MG63 (cell line): ENCODE measurements around the gene FABP2. TPM values are rescaled to one million over a fixed set of nuclear protein-coding genes. Genes with fewer than 3 reads are reported as not detected.
A peak's percentile ranks its signal among the peaks of the same experiment; 100 is the strongest.

Experiments used
- DNase-seq: peaks from one replicate; pipeline ENCODE4 v3.0.0-alpha.2; 2020
- H3K27me3 ChIP-seq: fragments of 250-450 bp; sonication (Bioruptor Pico); 2 replicates; pipeline ENCODE4 v1.5.1; 2020; ENCODE audit warnings: mild to moderate bottlenecking, moderate library complexity
- H3K36me3 ChIP-seq: fragments of 250-450 bp; sonication (Bioruptor Pico); 2 replicates; pipeline ENCODE4 v1.5.1; 2020; ENCODE audit warnings: mild to moderate bottlenecking, moderate library complexity
- H3K4me3 ChIP-seq: fragments of 250-450 bp; sonication (Bioruptor Pico); 2 replicates; pipeline ENCODE4 v1.5.1; 2020; ENCODE audit warnings: mild to moderate bottlenecking, moderate library complexity
- H3K9me3 ChIP-seq: fragments of 250-450 bp; sonication (Bioruptor Pico); 2 replicates; pipeline ENCODE4 v1.5.1; 2020; ENCODE audit warnings: mild to moderate bottlenecking, moderate library complexity
- total RNA-seq: library from RNA; depleted of rRNA; stranded (reverse); fragments of >200 nt; shearing (Covaris generic); gene quantifications from 2 replicates; pipeline ENCODE4 v1.2.3, GENCODE V29; 2014; ENCODE audit warnings: low replicate concordance

FABP2 gene
- total RNA-seq, 1 experiment from 2014 or later = not detected

DNA sequence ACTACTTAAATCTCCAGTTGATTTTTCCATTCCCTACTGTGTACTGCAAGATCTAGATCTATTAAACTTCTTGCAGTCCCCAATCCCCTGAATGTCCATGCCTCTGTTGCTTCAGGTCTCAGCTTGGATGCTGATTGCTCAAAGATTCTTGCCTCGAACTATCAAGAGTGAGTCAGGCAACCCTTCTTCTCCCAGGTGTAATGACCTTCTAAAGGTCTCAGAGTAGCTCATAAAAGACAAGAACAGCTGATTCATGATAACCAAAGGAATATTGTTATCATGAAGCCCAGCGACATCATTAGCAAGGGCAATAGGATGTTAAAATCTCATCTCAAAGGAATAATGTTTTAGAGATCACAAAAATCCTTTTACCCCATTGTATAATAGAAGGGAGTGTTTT, 6.8 kb upstream of the FABP2 start:
- H3K9me3 ChIP-seq = no peaks in the 10 kb centered on the region
- H3K36me3 ChIP-seq = no peaks in the 10 kb centered on the region
- H3K4me3 ChIP-seq = no peak overlapping the region
- H3K27me3 ChIP-seq = no peaks in the 10 kb centered on the region
- no peak for DNase-seq

- 0 out of 2 replicates have a peak, but pooled peaks cover 9% of the 10 kb centered on the region for H3K27me3 ChIP-seq
- no peak overlapping the region for H3K4me3 ChIP-seq
- H3K9me3 ChIP-seq = no peaks in the 10 kb centered on the region
- DNase-seq = no peak
- no peaks in the 10 kb centered on the region for H3K36me3 ChIP-seq
These were observed 3.9 kb downstream of the FABP2 start for GRCh38 chr4:119317990-119318389.

GRCh38 chr4:119315036-119315435, 6.9 kb downstream of the FABP2 start:
- H3K9me3 ChIP-seq = no peaks in the 10 kb centered on the region
- no peak overlapping the region for H3K4me3 ChIP-seq
- H3K27me3 ChIP-seq = no peaks in the 10 kb centered on the region
- H3K36me3 ChIP-seq = no peaks in the 10 kb centered on the region
- no peak for DNase-seq

GRCh38 chr4:119314356-119314755, 7.6 kb downstream of the FABP2 start:
- Histone ChIP-seq H3K4me3 (no peak overlapping the region), H3K27me3 (no peaks in the 10 kb centered on the region), H3K9me3 (no peaks in the 10 kb centered on the region), H3K36me3 (no peaks in the 10 kb centered on the region)
- no peak for DNase-seq

GRCh38 chr4:119313237-119313636, 8.7 kb downstream of the FABP2 start:
- Histone ChIP-seq H3K9me3 (no peaks in the 10 kb centered on the region), H3K4me3 (no peak overlapping the region), H3K36me3 (no peaks in the 10 kb centered on the region), H3K27me3 (no peaks in the 10 kb centered on the region)
- DNase-seq = no peak

DNA sequence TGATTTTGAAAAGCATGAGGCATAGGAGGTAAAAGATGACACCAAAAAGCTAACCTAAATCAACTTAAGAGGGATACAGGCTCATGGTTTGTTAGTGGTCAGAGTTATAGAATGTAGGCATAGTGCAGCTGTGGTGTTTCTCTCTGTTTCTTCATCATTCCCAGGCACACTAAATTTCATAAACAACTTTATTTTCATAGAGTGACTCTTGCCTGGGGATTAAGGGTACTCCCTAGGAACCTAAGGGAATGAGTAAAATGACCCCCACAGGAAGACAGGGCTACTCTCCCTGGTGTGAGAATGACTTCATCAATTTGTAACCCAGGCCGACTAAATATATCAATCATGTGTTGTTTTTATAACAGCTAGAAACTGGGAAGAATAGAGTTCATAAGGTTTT, 11.1 kb downstream of the FABP2 start:
- Histone ChIP-seq H3K4me3 (no peak overlapping the region), H3K9me3 (no peaks in the 10 kb centered on the region), H3K27me3 (no peaks in the 10 kb centered on the region), H3K36me3 (no peaks in the 10 kb centered on the region)
- DNase-seq = no peak

DNA sequence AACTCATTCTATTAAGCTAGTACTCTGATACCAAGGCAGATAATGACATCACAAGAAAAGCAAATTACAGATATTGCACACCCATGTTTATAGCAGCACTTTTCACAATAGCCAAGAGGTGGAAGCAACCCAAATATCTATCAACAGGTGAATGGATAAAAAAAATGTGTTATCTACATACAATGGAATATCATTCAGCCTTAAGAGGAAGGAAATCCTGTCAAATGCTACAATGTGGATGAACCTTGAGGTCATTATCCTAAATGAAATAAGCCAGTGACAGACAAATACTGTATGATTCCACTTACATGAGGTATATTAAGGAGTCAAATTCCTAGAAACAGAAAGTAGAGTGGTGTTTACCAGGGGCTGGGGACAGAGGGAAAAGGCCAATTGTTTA, 14.3 kb downstream of the FABP2 start:
- Histone ChIP-seq H3K4me3 (no peak overlapping the region), H3K9me3 (no peaks in the 10 kb centered on the region), H3K27me3 (no peaks in the 10 kb centered on the region), H3K36me3 (no peaks in the 10 kb centered on the region)
- no peak for DNase-seq

GRCh38 chr4:119304431-119304830, 17.5 kb downstream of the FABP2 start:
- Histone ChIP-seq H3K27me3 (no peaks in the 10 kb centered on the region), H3K36me3 (no peaks in the 10 kb centered on the region), H3K9me3 (no peaks in the 10 kb centered on the region), H3K4me3 (no peak overlapping the region)
- DNase-seq = no peak

DNA sequence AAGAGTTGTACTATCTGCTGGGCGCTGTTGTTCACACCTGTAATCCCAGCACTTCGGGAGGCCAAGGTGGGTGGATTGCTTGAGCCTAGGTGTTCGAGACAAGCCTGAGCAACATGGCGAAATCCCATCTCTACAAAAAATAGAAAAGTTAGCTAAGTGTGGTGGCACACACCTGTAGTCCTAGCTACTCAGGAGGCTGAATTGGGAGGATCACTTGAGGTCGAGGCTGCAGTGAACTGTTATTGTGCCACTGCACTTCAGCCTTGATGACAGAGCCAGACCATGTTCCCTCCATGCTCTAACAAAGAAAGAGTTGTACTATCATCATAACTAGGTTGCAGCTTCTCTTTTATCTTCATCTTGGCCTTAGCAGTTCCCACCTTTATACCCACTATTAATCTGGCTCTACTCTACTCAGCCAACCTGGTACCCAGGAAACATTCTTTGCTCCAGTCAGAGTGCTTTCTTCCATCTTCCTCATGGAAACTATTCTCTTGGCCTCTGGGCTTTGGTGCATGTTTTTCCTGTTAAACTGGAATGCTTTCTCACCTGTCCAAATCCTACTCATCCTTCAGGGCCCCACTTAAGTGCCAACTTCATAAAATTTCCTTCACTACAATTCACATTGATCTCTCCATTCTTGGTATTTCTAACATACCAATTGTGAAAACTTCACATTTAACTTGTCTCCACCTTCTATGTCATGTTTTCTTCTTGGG, 18.2 kb downstream of the FABP2 start:
- Histone ChIP-seq H3K36me3 (no peaks in the 10 kb centered on the region; the same call in 1 of the 2 replicates), H3K4me3 (no peak overlapping the region), H3K9me3 (no peaks in the 10 kb centered on the region), H3K27me3 (no peaks in the 10 kb centered on the region)
- DNase-seq = no peak

DNA sequence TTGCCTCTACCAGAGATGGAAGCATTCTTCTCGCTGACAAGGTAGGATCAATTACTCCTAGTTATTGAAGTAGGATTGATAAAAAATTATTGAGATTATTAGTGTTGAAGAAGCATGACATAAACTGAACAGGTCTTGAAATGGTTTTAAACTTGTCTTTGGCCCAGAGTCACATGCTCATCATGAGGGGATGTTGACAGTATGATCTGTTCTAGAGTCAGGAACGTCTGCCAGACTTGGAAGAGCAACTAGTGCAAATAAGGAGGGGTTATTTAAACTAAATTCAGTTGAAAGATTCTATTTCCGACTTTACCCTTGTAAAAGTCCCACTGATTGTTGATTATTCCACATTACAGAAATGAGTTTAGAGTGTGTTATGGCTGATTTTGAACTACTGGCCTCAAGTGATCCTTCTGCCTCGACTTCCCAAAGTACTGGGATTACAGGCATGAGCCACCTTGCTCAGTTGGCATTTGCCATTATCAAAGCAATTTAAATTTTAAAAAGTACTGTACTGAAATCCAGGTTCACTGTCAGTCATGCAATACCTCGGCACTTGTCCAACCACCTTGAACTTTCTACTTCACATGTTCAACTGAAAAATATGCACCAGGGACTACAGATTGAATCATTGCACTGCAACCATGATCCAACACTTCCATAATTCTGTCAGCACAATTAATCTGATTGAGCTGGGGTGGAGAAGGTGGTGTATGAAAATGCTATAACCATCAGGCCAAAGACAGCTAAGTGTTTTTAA, 19.7 kb downstream of the FABP2 start:
- no peaks in the 10 kb centered on the region for H3K27me3 ChIP-seq
- peaks cover 12% of the 10 kb centered on the region for H3K36me3 ChIP-seq
- no peaks in the 10 kb centered on the region for H3K9me3 ChIP-seq
- no peak for DNase-seq
- H3K4me3 ChIP-seq = no peak overlapping the region

DNA sequence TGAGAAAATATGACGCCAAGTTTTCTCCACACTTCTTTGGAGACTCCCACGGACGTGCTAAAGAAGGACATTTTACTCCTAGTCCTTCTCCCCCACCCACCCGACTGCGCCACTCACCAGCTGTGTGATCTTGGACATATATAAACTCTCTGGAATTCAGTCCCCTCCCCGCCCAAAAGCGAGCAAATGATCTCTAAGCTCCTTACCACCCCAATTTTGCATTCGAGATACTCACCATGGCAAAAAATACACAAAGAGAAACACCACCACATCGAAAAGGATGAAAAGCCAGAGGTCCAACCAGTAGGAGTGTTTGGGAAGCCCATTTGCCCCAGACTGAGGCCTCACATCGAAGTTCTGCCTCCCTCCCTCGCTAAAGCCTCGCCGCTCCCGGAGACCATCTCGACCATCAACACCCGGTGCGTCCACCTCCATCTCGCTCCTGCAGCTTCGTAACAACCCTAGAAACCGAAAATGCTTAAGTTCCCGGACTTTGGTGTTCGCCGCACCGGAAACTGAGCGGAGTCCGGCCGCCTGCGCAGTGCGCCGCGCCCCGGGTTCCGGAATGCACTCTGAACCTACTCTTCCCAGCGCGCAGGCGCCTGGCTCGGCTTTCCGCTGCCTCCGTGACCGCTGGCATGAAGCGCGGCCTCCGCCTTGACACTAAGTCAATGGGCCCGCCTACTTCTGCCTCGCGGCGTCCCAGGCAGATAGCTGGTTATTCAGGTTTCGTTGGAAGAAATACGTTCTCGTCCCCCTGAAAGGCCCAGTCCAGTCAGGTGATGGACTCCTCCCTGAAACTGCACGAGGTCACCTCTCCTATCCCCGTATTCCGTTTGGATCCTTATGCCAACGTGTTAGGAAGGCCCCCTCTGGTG, 21.6 kb downstream of the FABP2 start:
- peaks cover 24% of the 10 kb centered on the region for H3K36me3 ChIP-seq
- peak; percentile 91 for DNase-seq

GRCh38 chr4:119299741-119300100, 22.2 kb downstream of the FABP2 start:
- Histone ChIP-seq H3K9me3 (no peaks in the 10 kb centered on the region), H3K4me3 (peak overlapping the region; percentile 68), H3K36me3 (peaks cover 24% of the 10 kb centered on the region), H3K27me3 (no peaks in the 10 kb centered on the region)
- DNase-seq = no peak

More for the DNA sequence above, 21.6 kb downstream of the FABP2 start:
- H3K9me3 ChIP-seq = no peaks in the 10 kb centered on the region
- no peaks in the 10 kb centered on the region for H3K27me3 ChIP-seq
- H3K4me3 ChIP-seq = peak overlapping the region; percentile 68

GRCh38 chr4:119299260-119299671, 22.7 kb downstream of the FABP2 start:
- no peak for DNase-seq
- H3K9me3 ChIP-seq = no peaks in the 10 kb centered on the region
- H3K36me3 ChIP-seq = peaks cover 24% of the 10 kb centered on the region
- peak overlapping the region; percentile 68 for H3K4me3 ChIP-seq
- H3K27me3 ChIP-seq = no peaks in the 10 kb centered on the region

DNA sequence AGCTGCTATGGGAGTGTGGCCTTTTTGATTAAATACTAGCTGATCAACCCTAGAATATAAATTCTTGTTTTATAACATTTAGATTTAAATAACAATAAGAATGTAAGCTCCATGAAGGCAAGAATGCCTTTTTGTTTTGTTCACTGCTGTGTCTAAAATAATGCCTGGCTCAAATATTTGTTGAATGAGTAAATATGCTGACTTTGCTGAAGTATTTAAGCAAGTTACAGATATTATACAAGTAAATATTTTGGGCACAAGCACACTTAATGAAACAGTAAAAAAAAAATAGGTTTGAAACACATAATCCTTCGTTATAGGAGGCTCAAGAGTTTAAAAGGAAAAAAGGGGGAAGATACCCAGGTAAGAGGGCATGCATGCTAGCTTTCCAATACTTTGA, 24.1 kb downstream of the FABP2 start:
- no peaks in the 10 kb centered on the region for H3K27me3 ChIP-seq
- H3K36me3 ChIP-seq = peaks cover 24% of the 10 kb centered on the region
- DNase-seq = no peak
- H3K4me3 ChIP-seq = no peak overlapping the region
- H3K9me3 ChIP-seq = no peaks in the 10 kb centered on the region

DNA sequence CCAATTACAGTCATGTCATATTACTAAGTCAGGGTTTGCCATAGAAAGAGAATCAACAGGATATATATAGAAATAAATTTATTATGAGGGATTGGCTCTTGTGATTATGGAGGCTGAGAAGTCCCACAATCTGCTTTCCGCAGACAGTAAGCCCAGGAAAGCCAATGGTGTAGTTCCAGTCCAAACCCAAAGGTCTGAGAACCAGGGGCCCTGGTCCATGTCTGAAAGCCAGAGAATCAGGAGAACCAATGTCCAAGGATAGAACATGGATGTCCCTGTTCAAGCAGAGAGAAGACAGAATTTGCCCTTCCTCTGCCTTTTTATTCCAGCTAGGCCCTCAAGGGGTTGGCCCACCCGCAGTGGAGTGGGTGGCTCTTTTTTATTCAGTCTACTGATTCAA, 25.6 kb downstream of the FABP2 start:
- Histone ChIP-seq H3K27me3 (no peaks in the 10 kb centered on the region), H3K9me3 (no peaks in the 10 kb centered on the region), H3K4me3 (no peak overlapping the region), H3K36me3 (peaks cover 24% of the 10 kb centered on the region)
- DNase-seq = no peak

GRCh38 chr4:119290598-119290997, 31.3 kb downstream of the FABP2 start:
- Histone ChIP-seq H3K36me3 (peaks cover 2% of the 10 kb centered on the region), H3K4me3 (no peak overlapping the region), H3K27me3 (no peaks in the 10 kb centered on the region), H3K9me3 (no peaks in the 10 kb centered on the region)
- DNase-seq = no peak

DNA sequence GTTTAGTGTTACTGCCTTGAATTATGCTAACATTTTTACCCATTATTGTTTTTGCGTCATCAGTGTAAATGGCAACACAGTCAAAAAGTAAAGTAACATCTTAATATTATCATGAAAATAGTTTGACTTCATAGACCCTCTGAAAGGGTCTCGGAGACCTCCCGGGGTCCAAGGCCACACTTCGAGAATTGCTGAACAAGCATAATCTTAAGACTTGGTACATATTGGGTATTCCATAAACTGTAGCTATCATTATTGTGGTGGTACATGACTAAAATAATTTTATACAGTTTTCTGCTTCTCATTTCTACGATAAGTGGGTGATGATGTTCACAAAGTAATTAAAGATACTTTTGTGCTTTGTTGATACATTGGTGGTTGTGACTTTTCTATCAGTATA, 32.6 kb downstream of the FABP2 start:
- DNase-seq = no peak
- Histone ChIP-seq H3K27me3 (no peaks in the 10 kb centered on the region), H3K4me3 (no peak overlapping the region), H3K36me3 (peaks cover 2% of the 10 kb centered on the region), H3K9me3 (no peaks in the 10 kb centered on the region)
